H9 (cell line): ENCODE data around the gene PSMD5. TPM values are rescaled to one million over a fixed set of nuclear protein-coding genes. Genes with fewer than 3 reads are reported as not detected.

ENCODE experiments used
- DNase-seq: peaks from one replicate; pipeline ENCODE4 v3.0.0-alpha.2; 2017
- H2AFZ ChIP-seq: one replicate; pipeline ENCODE4 v1.6.1; 2013; ENCODE audit warnings: mild to moderate bottlenecking, low read length, control low read depth, moderate library complexity
- H2AK5ac ChIP-seq: 2 replicates; pipeline ENCODE4 v1.6.1; 2013; ENCODE audit warnings: low read length, control low read depth, mixed read lengths; ENCODE audit not compliant: insufficient read length
- H2BK120ac ChIP-seq: one replicate; pipeline ENCODE4 v1.6.1; 2013; ENCODE audit warnings: low read depth, mild to moderate bottlenecking, low read length, control low read depth, inconsistent platforms; ENCODE audit not compliant: poor library complexity, severe bottlenecking
- H2BK12ac ChIP-seq: 2 replicates; pipeline ENCODE4 v1.6.1; 2013; ENCODE audit warnings: low read length, control low read depth, mixed read lengths, low read depth; ENCODE audit not compliant: insufficient read length
- H2BK15ac ChIP-seq: 2 replicates; pipeline ENCODE4 v1.6.1; 2013; ENCODE audit warnings: low read depth, low read length, control low read depth
- H2BK20ac ChIP-seq: one replicate; pipeline ENCODE4 v1.6.1; 2013; ENCODE audit warnings: low read depth, mild to moderate bottlenecking, low read length, control low read depth, inconsistent platforms; ENCODE audit not compliant: poor library complexity, severe bottlenecking
- H2BK5ac ChIP-seq: 2 replicates; pipeline ENCODE4 v1.6.1; 2013; ENCODE audit warnings: low read length, control low read depth, mixed read lengths; ENCODE audit not compliant: insufficient read length
- H3K14ac ChIP-seq: 2 replicates; pipeline ENCODE4 v1.6.1; 2013; ENCODE audit warnings: low read length, control low read depth; ENCODE audit not compliant: insufficient read depth
- H3K18ac ChIP-seq: 2 replicates; pipeline ENCODE4 v1.6.1; 2013; ENCODE audit warnings: low read depth, mild to moderate bottlenecking, mixed read lengths, low read length, control low read depth; ENCODE audit not compliant: insufficient read length
- H3K23ac ChIP-seq: 2 replicates; pipeline ENCODE4 v1.6.1; 2013; ENCODE audit warnings: low read length, control low read depth, mixed read lengths, low read depth; ENCODE audit not compliant: insufficient read length
- H3K23me2 ChIP-seq: 2 replicates; pipeline ENCODE4 v1.6.1; 2013; ENCODE audit warnings: low read depth, mild to moderate bottlenecking, mixed read lengths, low read length, control low read depth; ENCODE audit not compliant: insufficient read length, poor library complexity, severe bottlenecking
- H3K27ac ChIP-seq: 2 replicates; pipeline ENCODE4 v1.5.1; 2013; ENCODE audit warnings: low read length, control low read depth, mixed read lengths, low read depth; ENCODE audit not compliant: insufficient read length
- H3K27me3 ChIP-seq: 2 replicates; pipeline ENCODE4 v1.6.1; 2013; ENCODE audit warnings: low read length, control low read depth, inconsistent platforms; ENCODE audit not compliant: insufficient read depth
- H3K4ac ChIP-seq: 2 replicates; pipeline ENCODE4 v1.6.1; 2013; ENCODE audit warnings: low read depth, mild to moderate bottlenecking, control low read depth, inconsistent platforms, low read length, moderate library complexity
- H3K4me1 ChIP-seq: 2 replicates; pipeline ENCODE4 v1.6.1; 2013; ENCODE audit warnings: low read length, control low read depth, inconsistent platforms; ENCODE audit not compliant: insufficient read depth
- H3K4me2 ChIP-seq: 2 replicates; pipeline ENCODE4 v1.6.1; 2013; ENCODE audit warnings: low read length, control low read depth, mixed read lengths; ENCODE audit not compliant: insufficient read length, insufficient read depth
- H3K56ac ChIP-seq: 2 replicates; pipeline ENCODE4 v1.6.1; 2013; ENCODE audit warnings: low read depth, mild to moderate bottlenecking, mixed read lengths, low read length, control low read depth; ENCODE audit not compliant: insufficient read length
- H3K79me1 ChIP-seq: 2 replicates; pipeline ENCODE4 v1.6.1; 2013; ENCODE audit warnings: low read depth, mild to moderate bottlenecking, moderate library complexity, low read length, control low read depth, inconsistent platforms; ENCODE audit not compliant: insufficient read depth, poor library complexity, severe bottlenecking
- H3K79me2 ChIP-seq: 2 replicates; pipeline ENCODE4 v1.6.1; 2013; ENCODE audit warnings: low read length, control low read depth, inconsistent platforms; ENCODE audit not compliant: insufficient read depth
- H3K9ac ChIP-seq: 2 replicates; pipeline ENCODE4 v1.6.1; 2013; ENCODE audit warnings: low read length, control low read depth, mixed read lengths; ENCODE audit not compliant: insufficient read length; ENCODE audit errors: extremely low read depth
- H3K9me3 ChIP-seq: one replicate; pipeline ENCODE4 v1.6.1; 2013; ENCODE audit warnings: low read depth, low read length, inconsistent platforms; ENCODE audit not compliant: control insufficient read depth
- H3T11ph ChIP-seq: one replicate; pipeline ENCODE4 v1.6.1; 2013; ENCODE audit warnings: mild to moderate bottlenecking, low read length, control low read depth, inconsistent platforms
- H4K20me1 ChIP-seq: one replicate; pipeline ENCODE4 v1.6.1; 2013; ENCODE audit not compliant: control insufficient read depth, insufficient read length, insufficient read depth
- H4K5ac ChIP-seq: 2 replicates; pipeline ENCODE4 v1.6.1; 2013; ENCODE audit warnings: low read depth, mild to moderate bottlenecking, mixed read lengths, low read length, control low read depth; ENCODE audit not compliant: insufficient read length
- H4K8ac ChIP-seq: replicated peaks from 2 replicates; pipeline ENCODE4 v1.6.1; 2013; ENCODE audit warnings: low read length, control low read depth, mixed read lengths, low read depth; ENCODE audit not compliant: insufficient read length
- H4K91ac ChIP-seq: 2 replicates; pipeline ENCODE4 v1.6.1; 2013; ENCODE audit warnings: low read depth, mild to moderate bottlenecking, moderate library complexity, mixed read lengths, low read length, control low read depth; ENCODE audit not compliant: insufficient read length
- H3K27ac Mint-ChIP-seq, 3 experiments: 2 replicates in 2 of 3; 3 replicates in 1 of 3; pipeline ENCODE4 v1.8.0; 2020 to 2021; ENCODE audit warnings: mixed read lengths in 3 of 3, mild to moderate bottlenecking in 1 of 3, moderate library complexity in 1 of 3
- H3K27me3 Mint-ChIP-seq: 2 replicates; pipeline ENCODE4 v1.8.0; 2021; ENCODE audit warnings: low read depth, mild to moderate bottlenecking, moderate library complexity, mixed read lengths
- H3K36me3 Mint-ChIP-seq, 3 experiments: 2 replicates in 2 of 3; 3 replicates in 1 of 3; pipeline ENCODE4 v1.8.0; 2020 to 2021; ENCODE audit warnings: low read depth in 3 of 3, mixed read lengths in 3 of 3; ENCODE audit not compliant: insufficient read depth in 1 of 3
- H3K4me1 Mint-ChIP-seq, 2 experiments: 2 replicates each; pipeline ENCODE4 v1.8.0; 2020; ENCODE audit warnings: mixed read lengths in 2 of 2
- H3K4me3 Mint-ChIP-seq, 2 experiments: 2 replicates in 1 of 2; 3 replicates in 1 of 2; pipeline ENCODE4 v1.8.0; 2020 to 2021; ENCODE audit warnings: mild to moderate bottlenecking in 2 of 2, mixed read lengths in 2 of 2, moderate library complexity in 1 of 2
- H3K9me3 Mint-ChIP-seq, 2 experiments: 2 replicates in 1 of 2; 3 replicates in 1 of 2; pipeline ENCODE4 v1.8.0; 2020; ENCODE audit warnings: mild to moderate bottlenecking in 2 of 2, mixed read lengths in 2 of 2, moderate library complexity in 1 of 2
- WGBS: extraction: QIAGEN DNeasy Blood & Tissue Kit; methylation state at CpG from one replicate; pipeline ENCODE4 v1.1.7; 2013; ENCODE audit warnings: missing lambda C conversion rate, low lambda C conversion rate, mixed read lengths; ENCODE audit not compliant: insufficient read length; ENCODE audit errors: extremely low coverage; 5-methylcytosine and 5-hydroxymethylcytosine counted together
- total RNA-seq: library from RNA; stranded (reverse); gene quantifications from 2 replicates; pipeline ENCODE4 v1.2.1, GENCODE V29; 2021
- TF ChIP-seq, protein P1 (sequence below): fragments of 200-600 bp; sonication (generic); conservative IDR thresholded peaks from 3 replicates; pipeline ENCODE4 v1.8.0; 2021; ENCODE audit warnings: antibody characterized with exemption, mild to moderate bottlenecking

PSMD5 gene
- total RNA-seq, 1 experiment from 2014 or later = 64.9 TPM

GRCh38 chr9:120863833-120864232, 21.1 kb upstream of the PSMD5 start:
- no peak overlapping the region for H3K14ac ChIP-seq
- no peak overlapping the region for H2BK12ac ChIP-seq
- no peak overlapping the region for H2BK120ac ChIP-seq
- no peak overlapping the region for H2AK5ac ChIP-seq
- Mint-ChIP-seq H3K36me3 (peaks cover 0 to 65% (median 18%) of the 10 kb centered on the region in 3 experiments; a peak in 4 of 7 replicates), H3K27ac (no peak overlapping the region), H3K4me3 (no peak overlapping the region), H3K4me1 (peaks cover 6 to 18% of the 10 kb centered on the region in 2 experiments; a peak in 3 of 4 replicates), H3K9me3 (no peaks in the 10 kb centered on the region), H3K27me3 (no peaks in the 10 kb centered on the region)
- H3K23ac ChIP-seq = no peak overlapping the region
- DNase-seq = peak; percentile 60
- no peak overlapping the region for H2BK20ac ChIP-seq
- TF ChIP-seq, protein P1, sequence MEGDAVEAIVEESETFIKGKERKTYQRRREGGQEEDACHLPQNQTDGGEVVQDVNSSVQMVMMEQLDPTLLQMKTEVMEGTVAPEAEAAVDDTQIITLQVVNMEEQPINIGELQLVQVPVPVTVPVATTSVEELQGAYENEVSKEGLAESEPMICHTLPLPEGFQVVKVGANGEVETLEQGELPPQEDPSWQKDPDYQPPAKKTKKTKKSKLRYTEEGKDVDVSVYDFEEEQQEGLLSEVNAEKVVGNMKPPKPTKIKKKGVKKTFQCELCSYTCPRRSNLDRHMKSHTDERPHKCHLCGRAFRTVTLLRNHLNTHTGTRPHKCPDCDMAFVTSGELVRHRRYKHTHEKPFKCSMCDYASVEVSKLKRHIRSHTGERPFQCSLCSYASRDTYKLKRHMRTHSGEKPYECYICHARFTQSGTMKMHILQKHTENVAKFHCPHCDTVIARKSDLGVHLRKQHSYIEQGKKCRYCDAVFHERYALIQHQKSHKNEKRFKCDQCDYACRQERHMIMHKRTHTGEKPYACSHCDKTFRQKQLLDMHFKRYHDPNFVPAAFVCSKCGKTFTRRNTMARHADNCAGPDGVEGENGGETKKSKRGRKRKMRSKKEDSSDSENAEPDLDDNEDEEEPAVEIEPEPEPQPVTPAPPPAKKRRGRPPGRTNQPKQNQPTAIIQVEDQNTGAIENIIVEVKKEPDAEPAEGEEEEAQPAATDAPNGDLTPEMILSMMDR = peak; percentile 67
- H4K5ac ChIP-seq = no peak overlapping the region
- no peaks in the 10 kb centered on the region for H4K20me1 ChIP-seq
- no peak overlapping the region for H2BK15ac ChIP-seq
- no peaks in the 10 kb centered on the region for H3K27me3 ChIP-seq
- H3K27ac ChIP-seq = no peak overlapping the region
- H3K9me3 ChIP-seq = no peaks in the 10 kb centered on the region
- no peaks in the 10 kb centered on the region for H3K79me1 ChIP-seq
- H3K4me2 ChIP-seq = no peak overlapping the region
- no peak overlapping the region for H3K4ac ChIP-seq
- no peak overlapping the region for H3K18ac ChIP-seq
- H3K79me2 ChIP-seq = no peaks in the 10 kb centered on the region
- no peak overlapping the region for H4K91ac ChIP-seq
- no peaks in the 10 kb centered on the region for H3K23me2 ChIP-seq
- H3T11ph ChIP-seq = no peak overlapping the region
- H2BK5ac ChIP-seq = no peak overlapping the region
- WGBS = no CpG with 5 or more reads among the region's 7 CpGs
- no peak overlapping the region for H3K56ac ChIP-seq
- H4K8ac ChIP-seq = no peak overlapping the region
- H3K9ac ChIP-seq = no peak overlapping the region
- no peaks in the 10 kb centered on the region for H3K4me1 ChIP-seq
- no peak overlapping the region for H2AFZ ChIP-seq
